Choroid plexus epithelial cell (primary cell): ENCODE data around the gene FAM186B.
A peak's percentile ranks its signal among the peaks of the same experiment; 100 is the strongest.

ENCODE experiments used
- DNase-seq: peaks from one replicate; pipeline ENCODE4 v3.0.0-alpha.2; 2010; ENCODE audit warnings: low read depth
- H3K4me3 ChIP-seq: 2 replicates; pipeline ENCODE4 v1.5.1; 2011; ENCODE audit warnings: low read depth, mild to moderate bottlenecking, control low read depth, low read length, moderate library complexity
- CTCF ChIP-seq: conservative IDR thresholded peaks from 2 replicates; pipeline ENCODE4 v1.5.1; 2011; ENCODE audit warnings: low read depth, mild to moderate bottlenecking, control low read depth, inconsistent platforms, low read length, moderate library complexity

Gene FAM186B

GRCh38 chr12:49582201-49582600 lies 23.2 kb downstream of the FAM186B start:
- no peak for DNase-seq
- H3K4me3 ChIP-seq, result no peak overlapping the region
- no peak for TF ChIP-seq CTCF

GRCh38 chr12:49580572-49581535 lies 24.6 kb downstream of the FAM186B start:
- DNase-seq, result peak; percentile 85
- peak; percentile 96 for TF ChIP-seq CTCF
- no peak overlapping the region for H3K4me3 ChIP-seq

GRCh38 chr12:49578471-49579112 lies 26.8 kb downstream of the FAM186B start:
- H3K4me3 ChIP-seq, result no peak overlapping the region
- no peak for TF ChIP-seq CTCF
- no peak for DNase-seq

- no peak overlapping the region for H3K4me3 ChIP-seq
- TF ChIP-seq CTCF, result no peak
- no peak for DNase-seq
Measured at GRCh38 chr12:49577589-49578315, 27.7 kb downstream of the FAM186B start.

GRCh38 chr12:49568442-49569162 lies 36.8 kb downstream of the FAM186B start:
- no peak for DNase-seq
- TF ChIP-seq CTCF, result no peak
- peak overlapping the region; percentile 98 for H3K4me3 ChIP-seq

GRCh38 chr12:49567611-49568441 lies 37.6 kb downstream of the FAM186B start, which contains the start of gene MCRS1:
Gene MCRS1, minus strand, starts transcription at chr12:49568142. Its CDS starts 1,411 bp downstream, at chr12:49566731.
- no peak for TF ChIP-seq CTCF
- DNase-seq, result peak; percentile 95
- peak within 1 kb of the TSS; percentile 98 for H3K4me3 ChIP-seq
